SK-N-SH (cell line): ENCODE measurements around the gene HARS1. TPM values are rescaled to one million over a fixed set of nuclear protein-coding genes. Genes with fewer than 3 reads are reported as not detected.
A peak's percentile ranks its signal among the peaks of the same experiment; 100 is the strongest.
"Not testable (repeated sequence)": the region's sequence is repeated elsewhere in the genome, so short reads cannot be mapped to it uniquely, and the experiment has no call there.

Experiments
- CTCF ChIA-PET: fragments of 300-600, 350-600 bp; formaldehyde crosslinking; extraction: SDS; loops from one replicate; lab custom pipeline; 2021; lab: Yijun Ruan, JAX
- POLR2A ChIA-PET: fragments of 350-600 bp; sonication (Branson Sonifier 250); formaldehyde crosslinking; extraction: SDS; loops from one replicate; lab custom pipeline; 2020; ENCODE audit warnings: antibody characterized with exemption, inconsistent platforms; lab: Yijun Ruan, JAX
- DNase-seq: peaks from one replicate; pipeline ENCODE4 v3.0.0; 2012
- H2AFZ ChIP-seq: fragments of 200-600 bp; sonication (generic); 2 replicates; pipeline ENCODE4 v1.8.1; 2016; ENCODE audit warnings: antibody characterized with exemption, mild to moderate bottlenecking, low read depth
- H3F3A ChIP-seq: fragments of 200-600 bp; sonication (generic); replicated peaks from 2 replicates; pipeline ENCODE3; 2016; ENCODE audit warnings: antibody characterized with exemption, mild to moderate bottlenecking; ENCODE audit not compliant: insufficient read depth
- H3K27ac ChIP-seq, 2 experiments: fragments of 200-500 bp in 1 of 2; fragments of 200-600 bp in 1 of 2; sonication (Bioruptor generic) in 1 of 2; sonication (generic), shearing (Covaris generic) in 1 of 2; 2 replicates each; pipeline versions ENCODE4 v1.5.1 to v1.6.1; 2014 to 2016; ENCODE audit warnings: low read depth in 2 of 2, inconsistent platforms in 1 of 2, low read length in 1 of 2, mild to moderate bottlenecking in 1 of 2, mixed read lengths in 1 of 2
- H3K27me3 ChIP-seq: fragments of 200-600 bp; sonication (generic), shearing (Covaris generic); 2 replicates; pipeline ENCODE4 v1.6.1; 2016; ENCODE audit warnings: mixed run types; ENCODE audit not compliant: insufficient read depth
- H3K36me3 ChIP-seq, 2 experiments: fragments of 200-500 bp in 1 of 2; fragments of 200-600 bp in 1 of 2; sonication (Bioruptor generic) in 1 of 2; sonication (generic) in 1 of 2; replicated peaks in 1 of 2; 2 replicates each; pipeline versions ENCODE3 to v1.5.1; 2014 to 2016; ENCODE audit warnings: low read length in 1 of 2, mild to moderate bottlenecking in 1 of 2; ENCODE audit not compliant: insufficient read depth in 2 of 2, control insufficient read depth in 1 of 2
- H3K4me1 ChIP-seq, 2 experiments: fragments of 200-500 bp in 1 of 2; fragments of 200-600 bp in 1 of 2; sonication (Bioruptor generic) in 1 of 2; sonication (generic), shearing (Covaris generic) in 1 of 2; 2 replicates each; pipeline versions ENCODE4 v1.5.1 to v1.6.1; 2014 to 2016; ENCODE audit warnings: low read depth in 1 of 2, low read length in 1 of 2, mixed run types in 1 of 2; ENCODE audit not compliant: insufficient read depth in 2 of 2, control insufficient read depth in 1 of 2
- H3K4me2 ChIP-seq: fragments of 200-600 bp; sonication (generic), shearing (Covaris generic); 2 replicates; pipeline ENCODE4 v1.6.1; 2017; ENCODE audit warnings: mixed run types
- H3K4me3 ChIP-seq, 2 experiments: fragments of 200-500 bp in 1 of 2; fragments of 200-600 bp in 1 of 2; sonication (Bioruptor generic) in 1 of 2; sonication (generic), shearing (Covaris generic) in 1 of 2; 2 replicates each; pipeline versions ENCODE4 v1.5.1 to v1.8.1; 2014 to 2016; ENCODE audit warnings: low read depth in 2 of 2, inconsistent platforms in 1 of 2, low read length in 1 of 2, mild to moderate bottlenecking in 1 of 2, mixed read lengths in 1 of 2, moderate library complexity in 1 of 2
- H3K79me2 ChIP-seq: fragments of 200-600 bp; sonication (generic); 2 replicates; pipeline ENCODE4 v1.8.1; 2017; ENCODE audit warnings: mild to moderate bottlenecking; ENCODE audit not compliant: insufficient read depth
- H3K9ac ChIP-seq: fragments of 200-600 bp; sonication (generic); 2 replicates; pipeline ENCODE4 v1.6.1; 2017; ENCODE audit warnings: mixed run types
- H3K9me2 ChIP-seq: fragments of 200-600 bp; sonication (generic); 2 replicates; pipeline ENCODE4 v1.6.1; 2017; ENCODE audit warnings: mixed run types
- H3K9me3 ChIP-seq: fragments of 200-600 bp; sonication (generic); 2 replicates; pipeline ENCODE4 v1.6.1; 2017; ENCODE audit warnings: mixed run types, mild to moderate bottlenecking, moderate library complexity
- H4K20me1 ChIP-seq: fragments of 200-600 bp; sonication (generic); 2 replicates; pipeline ENCODE4 v1.6.1; 2017; ENCODE audit warnings: mild to moderate bottlenecking, mixed run types; ENCODE audit not compliant: insufficient read depth
- CHD2 ChIP-seq: fragments of 150-350 bp; IDR thresholded peaks from 2 replicates; pipeline ENCODE4 v1.6.1; 2018; ENCODE audit warnings: low read length; ENCODE audit not compliant: partially characterized antibody
- CTCF ChIP-seq: fragments of 200-600 bp; sonication (generic); IDR thresholded peaks from 2 replicates; pipeline ENCODE4 v1.6.1; 2017; ENCODE audit warnings: antibody characterized with exemption, mild to moderate bottlenecking, moderate library complexity
- FOXJ3 ChIP-seq: sonication (generic); formaldehyde crosslinking; IDR thresholded peaks from 2 replicates; pipeline ENCODE4 v1.5.1; 2020; ENCODE audit warnings: mild to moderate bottlenecking, missing genetic modification reagents
- IRF3 ChIP-seq: fragments of 150-350 bp; IDR thresholded peaks from 2 replicates; pipeline ENCODE4 v1.6.1; 2016; ENCODE audit warnings: mild to moderate bottlenecking, low read depth, low read length
- JUND ChIP-seq: IDR thresholded peaks from 2 replicates; pipeline ENCODE4 v1.4.0; 2012
- NRF1 ChIP-seq: IDR thresholded peaks from 2 replicates; pipeline ENCODE4 v1.6.1; 2012; ENCODE audit warnings: low read depth, mild to moderate bottlenecking, low read length
- POLR2AphosphoS5 ChIP-seq: IDR thresholded peaks from 2 replicates; pipeline ENCODE4 v1.6.1; 2012; ENCODE audit warnings: low read depth, low read length
- TAF1 ChIP-seq: IDR thresholded peaks from 2 replicates; pipeline ENCODE4 v1.6.1; 2012; ENCODE audit warnings: low read depth, mild to moderate bottlenecking, low read length, moderate library complexity, borderline replicate concordance
- TEAD4 ChIP-seq: IDR thresholded peaks from 2 replicates; pipeline ENCODE4 v1.4.0; 2012; ENCODE audit warnings: mild to moderate bottlenecking, borderline replicate concordance; ENCODE audit not compliant: insufficient read depth
- USF1 ChIP-seq: IDR thresholded peaks from 2 replicates; pipeline ENCODE4 v1.4.0; 2012; ENCODE audit warnings: low read depth, borderline replicate concordance
- WGBS: methylation state at CpG from one replicate; pipeline ENCODE4 v1.1.6; 2017; ENCODE audit warnings: low lambda C conversion rate; 5-methylcytosine and 5-hydroxymethylcytosine counted together
- polyA plus RNA-seq, 3 experiments: library from polyadenylated mRNA; depleted of rRNA; stranded (reverse); fragments of >200 nt; gene quantifications; 2 replicates each; pipeline ENCODE4 v1.2.3, GENCODE V29; 2012

Gene HARS1
- polyA plus RNA-seq, 1 of the 3 experiments (the other 2 are of a cell fraction) = 124 TPM

- TF ChIP-seq IRF3 = no peak
- peak; percentile 51; the same call in 1 of the 2 replicates for TF ChIP-seq TAF1
- no peak for TF ChIP-seq NRF1
- peak; percentile 93 for TF ChIP-seq TEAD4
- no peak for TF ChIP-seq CTCF
- no peak for TF ChIP-seq USF1
- TF ChIP-seq JUND = peak; percentile 46; the same call in 1 of the 2 replicates
- TF ChIP-seq FOXJ3 = no peak
- TF ChIP-seq POLR2AphosphoS5 = no peak
- TF ChIP-seq CHD2 = no peak
- TF ChIP-seq, all 33 proteins: peak for 12
Measured at GRCh38 chr5:140725799-140726471, 34.8 kb upstream of the HARS1 start (continued).

GRCh38 chr5:140721395-140721794 lies 30.2 kb upstream of the HARS1 start:
- H3K4me3 ChIP-seq, H3K4me1 ChIP-seq, H3K4me2 ChIP-seq, H3K9me2 ChIP-seq, H2AFZ ChIP-seq, H3K9me3 ChIP-seq, H3K27me3 ChIP-seq, H3K79me2 ChIP-seq, POLR2A ChIA-PET, H3K27ac ChIP-seq, H3K36me3 ChIP-seq, DNase-seq, H4K20me1 ChIP-seq, H3K9ac ChIP-seq: not testable (repeated sequence)
- CTCF ChIA-PET = interaction anchor here (1.0 to 3.0 kb wide), 9 partner anchors 11 to 370 kb away, joined by 3 to 20 read pairs (median 6); partner anchors contain the start of genes IK and NDUFA2
- WGBS = 64% methylated on average over 5 of the region's 5 CpGs
- peaks cover 16% of the 10 kb centered on the region for H3F3A ChIP-seq

GRCh38 chr5:140720738-140721137 lies 29.6 kb upstream of the HARS1 start:
- peaks cover 16% of the 10 kb centered on the region for H3F3A ChIP-seq
- H3K4me1 ChIP-seq, H3K9me3 ChIP-seq, H3K27ac ChIP-seq, H3K9ac ChIP-seq, H3K79me2 ChIP-seq, H3K9me2 ChIP-seq, H4K20me1 ChIP-seq, POLR2A ChIA-PET, DNase-seq, H3K27me3 ChIP-seq, H3K36me3 ChIP-seq, H3K4me2 ChIP-seq: not testable (repeated sequence)
- WGBS = 33% methylated on average over 6 of the region's 6 CpGs
- peak overlapping the region in 1 of 2 experiments; percentile 36; a peak in 2 of 4 replicates for H3K4me3 ChIP-seq
- CTCF ChIA-PET = interaction anchor here (0.6 to 3.0 kb wide), 24 partner anchors 9 to 648 kb away, joined by 3 to 20 read pairs (median 3); partner anchors contain the start of genes IK and NDUFA2
- H2AFZ ChIP-seq = peak overlapping the region; percentile 76
